Skeletal muscle satellite cell (primary cell): Measurements from ENCODE around the gene DNAJC2.

ENCODE experiments used
- H3K27me3 ChIP-seq: 2 replicates; pipeline ENCODE4 v1.7.0; 2013; ENCODE audit warnings: low read length; ENCODE audit not compliant: control insufficient read depth, insufficient read depth
- H3K36me3 ChIP-seq: 2 replicates; pipeline ENCODE4 v1.7.0; 2013; ENCODE audit warnings: mild to moderate bottlenecking, control low read depth, low read length; ENCODE audit not compliant: insufficient read depth
- H3K4me1 ChIP-seq: 2 replicates; pipeline ENCODE4 v1.7.0; 2013; ENCODE audit warnings: low read length; ENCODE audit not compliant: control insufficient read depth, insufficient read depth
- H3K4me2 ChIP-seq: 2 replicates; pipeline ENCODE4 v1.7.0; 2013; ENCODE audit warnings: mild to moderate bottlenecking, low read length
- H3K4me3 ChIP-seq: 2 replicates; pipeline ENCODE4 v1.7.0; 2013; ENCODE audit warnings: low read length
- H3K9ac ChIP-seq: 2 replicates; pipeline ENCODE4 v1.7.0; 2013; ENCODE audit warnings: mild to moderate bottlenecking, low read depth, low read length, moderate library complexity
- H3K9me3 ChIP-seq: replicated peaks from 2 replicates; pipeline ENCODE4 v1.7.0; 2013; ENCODE audit warnings: mild to moderate bottlenecking, control low read depth, low read length

DNAJC2 gene

DNA sequence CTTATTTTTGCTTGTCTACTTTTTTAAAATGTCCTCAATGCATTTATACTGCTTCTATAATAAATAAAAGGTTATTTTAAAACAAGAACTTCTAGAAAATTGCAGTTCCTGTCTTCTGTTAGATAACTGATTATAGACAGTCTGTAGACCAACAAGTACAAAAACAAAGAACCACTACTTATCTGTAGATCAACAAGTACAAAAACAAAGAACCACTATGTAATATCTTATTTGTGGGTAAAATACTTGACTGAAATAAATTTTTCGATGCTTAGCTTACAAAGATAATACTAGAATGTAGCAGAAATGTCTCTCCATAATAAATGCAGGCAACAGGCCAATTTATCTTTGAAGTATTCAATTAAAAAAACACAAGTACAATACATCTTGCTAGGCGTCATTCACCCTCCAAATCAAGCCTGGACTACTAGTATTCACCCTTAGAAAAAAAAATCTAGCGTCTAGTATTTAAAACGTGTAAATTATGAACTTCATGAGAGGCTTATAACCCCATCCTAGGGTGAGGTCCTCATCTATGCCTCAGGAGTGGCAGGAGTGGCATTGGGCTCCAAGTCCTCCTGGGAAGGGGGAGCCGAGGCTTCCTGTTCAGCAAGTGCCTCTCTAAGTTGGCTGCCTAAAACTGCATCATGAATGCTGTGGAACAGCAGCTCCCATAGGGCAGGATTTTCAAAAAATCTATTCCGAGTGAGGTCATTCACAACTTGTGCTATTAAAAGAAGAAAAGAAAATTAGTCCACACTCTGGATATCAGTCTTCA lies 29.5 kb upstream of the DNAJC2 start:
- Histone ChIP-seq H3K27me3 (peaks cover 17% of the 10 kb centered on the region), H3K36me3 (peaks cover 9% of the 10 kb centered on the region), H3K9ac (no peak overlapping the region), H3K9me3 (no peaks in the 10 kb centered on the region), H3K4me2 (no peak overlapping the region), H3K4me3 (no peak overlapping the region), H3K4me1 (no peaks in the 10 kb centered on the region)

DNA sequence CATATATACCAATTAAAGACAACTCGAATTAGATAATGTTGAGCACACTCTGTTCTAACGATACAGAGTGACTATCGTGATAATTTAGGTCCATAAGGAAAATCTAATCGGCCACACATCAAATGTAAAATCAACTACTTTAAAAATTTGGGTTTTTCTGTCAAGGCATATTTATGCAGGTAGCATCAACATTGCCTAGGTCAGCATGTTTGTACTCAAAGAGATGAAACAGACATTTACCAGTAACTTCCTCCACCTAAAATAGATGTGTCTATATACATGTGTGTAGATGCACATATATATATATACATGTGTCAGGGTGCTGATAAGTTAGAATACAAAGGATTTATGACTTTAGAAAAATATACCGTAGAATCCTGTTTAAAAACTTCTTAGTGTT lies 24.9 kb upstream of the DNAJC2 start:
- Histone ChIP-seq H3K4me1 (no peaks in the 10 kb centered on the region), H3K27me3 (no peaks in the 10 kb centered on the region), H3K9ac (no peak overlapping the region), H3K36me3 (peaks cover 48% of the 10 kb centered on the region), H3K9me3 (no peaks in the 10 kb centered on the region), H3K4me2 (no peak overlapping the region), H3K4me3 (no peak overlapping the region)

DNA sequence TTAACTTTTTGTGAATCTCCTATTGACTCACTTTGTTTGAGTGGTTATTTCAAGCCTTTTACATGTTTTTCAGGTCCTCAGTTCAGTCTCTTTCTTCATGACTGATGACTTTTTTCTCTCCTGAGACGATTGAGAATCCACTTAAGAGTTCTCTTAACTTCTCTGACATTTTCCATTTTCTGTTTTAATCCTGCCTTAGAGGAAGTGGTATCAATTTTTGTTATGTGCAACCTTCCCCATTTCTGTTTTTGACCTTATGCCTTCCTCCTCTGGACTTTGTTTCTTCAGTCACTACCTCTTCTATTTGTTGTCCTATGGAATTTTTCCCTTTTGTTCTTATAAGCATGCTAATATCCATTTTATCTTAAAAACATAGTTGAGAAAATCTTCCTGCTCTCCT lies 5.2 kb upstream of the DNAJC2 start:
- Histone ChIP-seq H3K36me3 (peaks cover 33% of the 10 kb centered on the region), H3K9ac (no peak overlapping the region), H3K9me3 (no peaks in the 10 kb centered on the region), H3K27me3 (no peaks in the 10 kb centered on the region), H3K4me3 (no peak overlapping the region), H3K4me1 (peaks cover 24% of the 10 kb centered on the region), H3K4me2 (peak overlapping the region; percentile 78)

DNA sequence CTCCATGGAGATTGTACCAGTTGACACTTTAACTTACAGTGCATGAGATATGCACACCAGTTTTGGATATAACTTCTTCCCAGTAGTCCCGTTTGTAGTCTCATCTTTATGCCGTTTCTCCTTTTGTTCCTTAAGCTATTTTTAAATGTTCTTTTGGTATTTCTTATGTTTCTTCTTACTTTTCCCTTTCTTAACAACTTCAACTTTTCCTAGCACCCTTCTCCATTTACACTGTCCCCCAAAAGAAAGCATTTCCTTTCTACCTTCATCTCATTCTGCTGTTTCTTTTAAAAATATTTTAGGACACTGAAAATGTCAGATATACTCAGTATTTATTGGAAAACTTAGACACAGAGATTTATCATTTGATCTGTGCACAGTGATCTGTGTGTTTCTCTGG lies 4.4 kb upstream of the DNAJC2 start:
- Histone ChIP-seq H3K9ac (peak overlapping the region; percentile 96), H3K36me3 (peaks cover 24% of the 10 kb centered on the region), H3K4me1 (peaks cover 24% of the 10 kb centered on the region), H3K4me3 (peak overlapping the region; percentile 83), H3K9me3 (no peaks in the 10 kb centered on the region), H3K27me3 (no peaks in the 10 kb centered on the region), H3K4me2 (peak overlapping the region; percentile 78)

DNA sequence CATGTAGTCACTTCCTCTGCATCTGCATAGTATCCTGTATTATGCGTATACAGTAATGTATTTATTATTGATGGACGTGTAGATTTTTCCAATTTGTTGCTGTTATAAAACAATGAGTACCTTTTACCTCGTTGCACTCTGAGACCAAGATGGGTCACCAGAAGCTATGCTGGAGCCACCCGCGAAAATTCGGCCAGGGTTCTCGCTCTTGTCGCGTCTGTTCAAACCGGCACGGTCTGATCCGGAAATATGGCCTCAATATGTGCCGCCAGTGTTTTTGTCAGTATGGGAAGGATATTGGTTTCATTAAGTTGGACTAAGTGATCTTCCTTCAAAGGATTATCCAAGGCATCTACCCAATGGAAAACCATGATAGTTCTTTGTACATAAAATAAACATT lies 3.9 kb upstream of the DNAJC2 start:
- peak overlapping the region; percentile 83 for H3K4me3 ChIP-seq
- peaks cover 26% of the 10 kb centered on the region for H3K4me1 ChIP-seq

DNA sequence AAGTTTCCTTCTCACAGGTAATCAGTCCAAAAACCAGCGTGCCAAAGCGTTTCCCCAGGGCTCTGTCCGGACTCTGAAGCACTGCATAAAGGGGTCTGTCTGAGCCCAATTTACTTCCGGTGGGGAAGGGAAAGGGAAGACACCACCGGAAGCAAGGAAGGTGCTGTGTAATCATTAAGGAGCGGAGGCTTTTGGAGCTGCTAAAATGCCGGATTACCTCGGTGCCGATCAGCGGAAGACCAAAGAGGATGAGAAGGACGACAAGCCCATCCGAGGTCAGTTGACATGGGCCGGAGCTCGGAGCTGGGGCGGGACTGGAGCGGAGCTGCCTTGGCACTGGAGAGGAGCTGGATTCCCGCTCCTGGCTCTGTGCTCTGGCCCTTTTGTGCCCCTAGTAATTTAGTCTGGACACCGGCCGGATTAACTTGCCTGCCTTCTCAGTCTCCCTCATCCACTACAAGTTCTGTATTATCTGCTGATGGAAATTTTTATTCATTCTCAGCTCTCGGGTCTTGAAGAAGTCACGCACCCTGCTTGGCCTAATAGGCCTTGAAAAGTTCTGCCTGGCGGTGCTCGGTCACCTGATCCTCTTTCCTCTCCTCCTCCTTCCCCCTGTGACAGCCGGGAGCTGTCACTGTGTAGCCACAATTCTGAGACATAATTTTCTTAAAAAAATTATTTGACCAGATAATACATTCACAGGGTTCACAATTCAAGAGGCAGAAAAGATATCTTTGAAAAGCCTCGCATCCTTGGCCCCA lies 3.1 kb upstream of the DNAJC2 start, which contains the start of gene PSMC2:
Gene PSMC2, plus strand, starts transcription at position 137 of the 761 bp plus-strand sequence. Its CDS starts 69 bp downstream, at position 206.
- peak within 1 kb of the TSS; percentile 78 for H3K4me2 ChIP-seq
- peak within 1 kb of the TSS; percentile 96 for H3K9ac ChIP-seq
- no peaks in the 10 kb centered on the region for H3K9me3 ChIP-seq
- H3K36me3 ChIP-seq, result peaks cover 15% of the 10 kb centered on the region
- no peaks in the 10 kb centered on the region for H3K27me3 ChIP-seq
- peak within 1 kb of the TSS; percentile 83 for H3K4me3 ChIP-seq
- H3K4me1 ChIP-seq, result peaks cover 30% of the 10 kb centered on the region

More for the DNA sequence above, 3.9 kb upstream of the DNAJC2 start:
- Histone ChIP-seq H3K36me3 (peaks cover 21% of the 10 kb centered on the region), H3K27me3 (no peaks in the 10 kb centered on the region), H3K4me2 (peak overlapping the region; percentile 78), H3K9ac (peak overlapping the region; percentile 96), H3K9me3 (no peaks in the 10 kb centered on the region)

DNA sequence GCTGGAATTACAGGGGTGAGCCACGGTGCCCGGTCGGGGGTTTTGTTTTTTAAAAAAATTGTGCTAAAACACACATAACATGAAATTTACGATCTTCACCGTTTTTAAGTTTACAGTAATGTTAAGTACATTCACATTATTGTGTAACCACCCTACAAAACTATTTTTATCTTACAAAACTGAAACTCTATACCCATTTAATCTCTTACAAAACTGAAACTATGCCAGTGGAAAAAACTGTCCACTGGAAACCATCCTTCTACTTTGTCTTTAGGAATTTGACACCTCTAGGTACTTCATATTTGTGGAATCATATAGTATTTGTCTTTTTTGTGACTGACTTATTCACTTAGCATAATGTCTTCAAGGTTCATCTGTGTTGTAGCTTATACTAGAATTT lies 1.8 kb upstream of the DNAJC2 start:
- H3K36me3 ChIP-seq, result peaks cover 12% of the 10 kb centered on the region
- H3K9me3 ChIP-seq, result no peaks in the 10 kb centered on the region
- peaks cover 30% of the 10 kb centered on the region for H3K4me1 ChIP-seq
- no peak overlapping the region for H3K4me3 ChIP-seq
- no peak overlapping the region for H3K4me2 ChIP-seq
- H3K9ac ChIP-seq, result no peak overlapping the region
- H3K27me3 ChIP-seq, result no peaks in the 10 kb centered on the region

DNA sequence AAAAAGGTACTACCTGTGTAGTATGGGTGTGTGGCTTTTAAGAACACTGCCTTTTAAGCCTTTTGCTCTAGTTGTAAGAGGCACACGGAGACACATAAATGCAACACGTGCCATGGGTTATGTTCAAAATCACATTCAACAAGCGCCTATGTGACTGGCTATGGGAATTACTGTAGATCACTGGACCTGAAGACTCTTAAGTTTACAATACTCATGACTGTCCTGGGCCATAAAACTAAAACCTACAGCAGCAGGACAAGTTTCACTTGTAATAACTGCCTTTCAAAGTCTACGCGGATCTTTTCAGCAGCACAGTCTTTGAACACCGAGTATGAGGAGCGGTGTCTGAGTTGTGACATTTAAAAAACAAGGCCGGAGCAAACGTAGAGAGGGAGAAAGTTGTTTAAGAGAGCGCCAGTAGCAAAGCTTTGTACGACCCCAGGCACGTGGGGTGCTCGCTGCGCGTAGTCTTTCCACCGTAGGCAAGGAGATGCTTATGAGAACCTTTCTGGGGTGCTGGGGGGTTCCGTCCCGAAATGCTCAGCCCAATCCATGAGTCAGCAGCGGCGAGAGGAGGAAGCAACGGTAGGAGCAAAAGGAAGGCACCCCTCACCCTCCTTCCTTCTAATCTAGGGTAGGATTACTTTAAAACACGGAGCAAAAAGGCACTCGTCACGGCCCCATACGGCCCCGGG lies 662 bp downstream of the DNAJC2 start:
- H3K36me3 ChIP-seq, result peaks cover 20% of the 10 kb centered on the region
- H3K4me2 ChIP-seq, result peak overlapping the region; percentile 91
- H3K9ac ChIP-seq, result peak overlapping the region; percentile 92
- H3K4me1 ChIP-seq, result peaks cover 13% of the 10 kb centered on the region
- no peaks in the 10 kb centered on the region for H3K27me3 ChIP-seq
- H3K9me3 ChIP-seq, result no peaks in the 10 kb centered on the region
- H3K4me3 ChIP-seq, result peak overlapping the region; percentile 87

DNA sequence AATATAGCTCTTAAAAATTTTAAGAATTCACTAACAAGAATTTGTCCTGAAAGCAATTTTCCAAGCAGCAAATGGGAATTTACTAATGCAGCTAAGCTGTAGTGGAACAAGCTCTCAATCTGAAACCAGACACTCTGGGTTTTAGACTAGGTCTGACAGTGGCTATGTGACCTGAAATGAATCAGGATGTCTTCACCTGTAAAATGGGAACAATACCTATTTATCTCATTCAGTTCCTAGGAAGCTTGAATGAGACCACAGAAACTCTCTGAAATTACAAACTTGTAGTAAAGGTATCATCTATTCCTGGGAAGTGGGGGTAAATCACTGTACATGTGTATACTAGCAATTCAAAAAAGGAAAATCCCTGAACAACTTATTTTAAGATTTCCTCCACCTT lies 1.2 kb downstream of the DNAJC2 start:
- H3K9ac ChIP-seq, result peak overlapping the region; percentile 92
- peaks cover 20% of the 10 kb centered on the region for H3K36me3 ChIP-seq
- peak overlapping the region; percentile 87 for H3K4me3 ChIP-seq
- peak overlapping the region; percentile 91 for H3K4me2 ChIP-seq
- H3K27me3 ChIP-seq, result no peaks in the 10 kb centered on the region
- H3K9me3 ChIP-seq, result no peaks in the 10 kb centered on the region
- peaks cover 11% of the 10 kb centered on the region for H3K4me1 ChIP-seq

DNA sequence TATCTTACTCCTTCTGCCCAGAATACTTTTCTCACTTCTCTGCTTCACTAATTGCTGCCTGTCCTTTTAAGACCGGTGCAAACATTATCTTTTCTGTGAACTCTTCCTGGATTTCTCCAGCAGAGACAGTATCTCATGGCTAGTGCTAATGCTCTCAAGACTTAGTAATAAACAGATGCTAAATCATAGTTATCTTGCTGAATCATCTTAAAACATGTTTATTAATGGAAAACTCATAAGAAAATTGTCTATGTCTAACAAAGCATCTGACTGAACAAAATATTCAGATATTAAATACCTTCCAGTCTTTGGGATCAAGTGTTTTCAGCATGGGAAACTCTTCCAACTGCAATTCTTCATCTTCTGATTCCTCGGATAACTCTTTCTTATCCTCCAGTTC lies 3.1 kb downstream of the DNAJC2 start:
- no peak overlapping the region for H3K4me3 ChIP-seq
- H3K9me3 ChIP-seq, result no peaks in the 10 kb centered on the region
- no peaks in the 10 kb centered on the region for H3K27me3 ChIP-seq
- peaks cover 6% of the 10 kb centered on the region for H3K4me1 ChIP-seq
- no peak overlapping the region for H3K9ac ChIP-seq
- peaks cover 33% of the 10 kb centered on the region for H3K36me3 ChIP-seq
- no peak overlapping the region for H3K4me2 ChIP-seq

DNA sequence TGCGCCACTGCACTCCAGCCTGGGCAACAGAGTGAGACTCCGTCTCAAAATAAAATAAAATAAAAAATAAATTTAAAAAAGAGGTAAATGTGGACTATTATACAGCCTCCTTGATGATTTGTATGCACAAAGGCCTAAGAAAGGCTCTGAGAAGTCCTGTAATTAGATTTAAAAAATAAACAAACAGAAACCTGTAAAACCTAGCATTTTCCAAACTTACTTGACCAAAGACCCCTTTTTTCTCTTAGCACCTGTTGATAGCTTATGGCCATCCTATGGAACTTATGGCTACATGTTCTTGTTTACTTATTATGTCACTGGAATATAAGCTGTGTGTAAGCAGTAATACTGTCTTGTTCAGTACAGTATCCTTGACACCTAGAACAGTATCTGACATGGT lies 5.7 kb downstream of the DNAJC2 start:
- Histone ChIP-seq H3K4me3 (no peak overlapping the region), H3K4me2 (no peak overlapping the region), H3K4me1 (peaks cover 6% of the 10 kb centered on the region), H3K9me3 (no peaks in the 10 kb centered on the region), H3K27me3 (no peaks in the 10 kb centered on the region), H3K9ac (no peak overlapping the region), H3K36me3 (peaks cover 35% of the 10 kb centered on the region)
